HG02798 (cell line): ENCODE measurements around the gene HLA-A.
A peak's percentile ranks its signal among the peaks of the same experiment; 100 is the strongest.

ENCODE experiments used
- ATAC-seq: cut with Tn5 transposase; IDR thresholded peaks from one replicate; pipeline ENCODE4 v1.9.1; 2021; ENCODE audit warnings: mild to moderate bottlenecking; ENCODE audit not compliant: unreplicated experiment, poor library complexity

Gene HLA-A

GRCh38 chr6:29942275-29943052 lies at the start of gene HLA-A:
TSS of gene HLA-A (plus strand) at chr6:29942532. CDS start at chr6:29942554, 22 bp downstream.
- ATAC-seq, result peak; percentile 94

GRCh38 chr6:29892696-29893095 lies 49.6 kb upstream of the HLA-A start:
- no peak for ATAC-seq

- no peak for ATAC-seq
Observed at GRCh38 chr6:29899281-29899680, 43.1 kb upstream of the HLA-A start.

DNA sequence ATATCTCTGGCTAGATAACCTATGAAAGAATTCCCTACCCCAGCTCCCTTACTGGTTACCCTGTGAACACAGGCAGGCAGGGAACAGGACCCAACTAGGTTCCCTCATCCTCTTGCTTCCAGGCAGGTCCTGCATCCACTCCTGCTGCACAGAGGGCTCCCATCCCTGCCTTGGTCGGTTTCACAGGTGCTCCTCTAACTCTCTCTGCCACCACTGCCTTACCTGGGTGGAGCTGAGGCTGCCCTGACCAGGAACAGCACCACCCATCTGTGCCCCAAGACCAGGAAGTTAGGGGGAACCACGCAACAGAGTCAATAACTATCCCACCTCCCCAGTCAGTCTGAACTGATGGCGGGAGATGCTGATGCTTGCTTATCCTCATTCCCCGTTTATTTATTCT lies 37.0 kb upstream of the HLA-A start:
- ATAC-seq, result no peak

DNA sequence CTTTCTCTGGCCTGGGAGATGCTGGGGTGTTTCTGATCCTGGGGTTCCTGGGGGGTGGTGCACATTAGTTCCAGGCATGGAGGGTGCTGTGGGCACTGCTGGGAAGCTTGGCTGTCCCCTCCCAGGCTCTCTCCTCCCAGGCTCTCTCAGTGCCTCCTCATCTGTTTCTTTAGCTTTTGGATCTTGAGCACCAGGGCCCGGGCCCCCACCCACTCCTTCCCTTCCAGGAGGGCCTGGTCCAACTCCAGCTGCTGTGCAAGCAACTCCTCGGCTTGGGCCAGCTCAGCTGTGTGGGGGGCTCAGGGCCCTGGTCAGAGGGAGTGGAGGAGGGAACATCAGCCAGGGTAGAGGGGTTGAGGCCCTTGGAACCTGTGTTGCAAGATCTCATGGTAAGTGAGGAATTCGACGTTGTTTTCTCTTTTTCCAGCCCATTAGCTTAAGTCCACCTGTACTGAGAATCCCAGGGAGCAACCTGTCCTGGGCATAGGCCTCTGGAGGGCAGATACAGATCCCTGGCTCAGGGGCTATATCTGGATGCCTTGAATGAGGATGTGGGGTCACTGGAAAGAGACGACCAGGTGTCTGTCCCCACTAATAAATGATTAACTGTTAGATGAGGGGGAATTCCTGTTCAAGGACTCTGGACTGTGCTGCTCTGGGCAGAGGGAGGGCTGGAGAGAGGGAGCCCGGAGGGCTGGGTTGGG lies 34.5 kb upstream of the HLA-A start:
- no peak for ATAC-seq

- no peak for ATAC-seq
Observed at GRCh38 chr6:29908341-29908662, 34.0 kb upstream of the HLA-A start.

DNA sequence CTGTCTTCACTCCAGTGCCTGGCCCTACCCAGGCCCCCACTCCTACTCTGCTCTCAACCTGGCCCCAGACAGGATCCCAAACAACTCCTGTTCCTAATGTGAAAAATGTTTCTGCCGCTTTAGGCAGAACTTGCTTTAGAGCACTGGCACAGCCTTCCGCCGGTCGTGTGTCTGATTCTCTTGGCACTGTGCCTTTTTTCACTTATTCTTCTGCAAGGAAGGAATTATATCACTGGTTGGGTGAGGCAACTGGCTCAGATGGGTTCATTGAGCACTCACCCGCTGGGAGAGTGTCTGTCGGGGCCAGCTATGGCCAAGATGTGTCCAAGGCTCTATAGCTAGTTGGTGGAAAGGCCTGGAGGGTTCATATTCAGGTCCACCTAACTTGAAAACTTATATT lies 33.6 kb upstream of the HLA-A start:
- ATAC-seq, result no peak

DNA sequence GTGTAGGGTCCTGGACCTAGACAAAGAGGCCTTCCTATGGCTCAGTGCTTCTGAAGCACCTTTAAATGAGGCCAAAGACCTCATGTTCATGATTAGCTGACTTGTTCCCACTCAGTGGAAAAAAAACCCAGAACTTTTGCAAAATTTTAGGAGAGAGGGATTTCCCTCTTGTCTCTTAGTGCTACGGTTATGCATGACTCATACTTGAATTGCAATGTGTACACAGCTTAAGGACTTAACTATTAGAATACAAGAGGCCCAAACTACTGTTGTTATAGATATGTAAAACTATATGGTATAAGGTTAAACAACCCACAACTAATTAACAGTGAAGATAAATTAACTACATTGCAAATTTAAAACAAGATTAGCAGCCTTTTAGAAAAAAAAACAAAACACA lies 32.3 kb upstream of the HLA-A start:
- no peak for ATAC-seq

DNA sequence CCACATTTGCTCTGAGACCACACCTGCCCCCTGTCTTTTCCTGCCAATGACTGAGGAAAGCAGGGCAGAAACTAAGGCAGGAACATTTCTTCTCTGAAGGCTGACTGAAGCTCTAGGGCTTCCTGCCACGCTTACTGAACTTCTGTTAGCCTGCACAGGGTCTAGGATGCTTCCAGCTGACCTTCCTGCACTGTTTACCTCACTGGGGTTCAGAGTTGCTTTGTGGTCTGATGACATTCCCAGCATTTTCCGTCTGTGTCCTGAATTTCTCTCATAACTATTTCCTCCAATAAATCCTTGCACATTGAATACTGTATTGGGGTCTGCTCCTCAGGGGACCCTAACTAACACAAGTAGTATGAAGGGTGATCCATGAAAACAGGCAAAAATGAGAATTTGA lies 29.5 kb upstream of the HLA-A start:
- ATAC-seq, result no peak

DNA sequence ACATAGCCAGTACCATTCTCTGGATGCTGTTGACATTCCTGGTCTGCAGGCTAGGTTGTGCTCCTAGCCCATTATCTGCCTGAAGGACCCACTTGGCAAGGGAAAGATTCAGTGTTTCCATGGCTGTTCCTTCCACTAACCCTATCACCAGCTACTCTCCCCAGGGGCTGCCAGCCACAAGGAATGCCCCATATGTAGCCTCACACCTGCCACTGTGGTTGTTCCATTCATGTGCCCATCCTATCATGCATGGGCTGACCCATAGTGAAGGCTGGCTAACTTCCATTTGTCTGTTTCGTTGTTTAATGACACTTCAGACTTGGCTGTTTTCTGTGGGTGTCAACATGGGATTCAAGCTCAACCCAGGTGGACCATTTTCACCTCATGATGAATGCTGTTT lies 25.6 kb upstream of the HLA-A start:
- no peak for ATAC-seq

DNA sequence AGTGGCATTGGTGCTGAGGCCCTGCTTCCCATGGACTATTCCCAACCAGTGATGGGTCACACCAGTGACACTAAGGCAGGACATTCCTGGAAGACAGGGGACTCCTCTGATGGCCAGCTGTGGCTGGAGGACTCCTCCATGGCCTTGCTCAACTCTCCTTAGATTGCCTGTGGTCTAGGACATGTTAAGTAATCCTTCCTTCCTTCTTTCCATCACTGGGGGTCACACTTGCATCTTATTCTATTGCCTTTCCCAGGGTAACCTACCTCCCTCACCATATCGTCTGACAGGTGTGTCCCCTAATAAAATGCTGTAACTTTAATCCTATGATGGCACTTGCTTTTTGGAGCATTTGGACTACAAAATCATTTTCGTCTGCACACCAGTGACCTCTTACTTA lies 24.5 kb upstream of the HLA-A start:
- no peak for ATAC-seq

DNA sequence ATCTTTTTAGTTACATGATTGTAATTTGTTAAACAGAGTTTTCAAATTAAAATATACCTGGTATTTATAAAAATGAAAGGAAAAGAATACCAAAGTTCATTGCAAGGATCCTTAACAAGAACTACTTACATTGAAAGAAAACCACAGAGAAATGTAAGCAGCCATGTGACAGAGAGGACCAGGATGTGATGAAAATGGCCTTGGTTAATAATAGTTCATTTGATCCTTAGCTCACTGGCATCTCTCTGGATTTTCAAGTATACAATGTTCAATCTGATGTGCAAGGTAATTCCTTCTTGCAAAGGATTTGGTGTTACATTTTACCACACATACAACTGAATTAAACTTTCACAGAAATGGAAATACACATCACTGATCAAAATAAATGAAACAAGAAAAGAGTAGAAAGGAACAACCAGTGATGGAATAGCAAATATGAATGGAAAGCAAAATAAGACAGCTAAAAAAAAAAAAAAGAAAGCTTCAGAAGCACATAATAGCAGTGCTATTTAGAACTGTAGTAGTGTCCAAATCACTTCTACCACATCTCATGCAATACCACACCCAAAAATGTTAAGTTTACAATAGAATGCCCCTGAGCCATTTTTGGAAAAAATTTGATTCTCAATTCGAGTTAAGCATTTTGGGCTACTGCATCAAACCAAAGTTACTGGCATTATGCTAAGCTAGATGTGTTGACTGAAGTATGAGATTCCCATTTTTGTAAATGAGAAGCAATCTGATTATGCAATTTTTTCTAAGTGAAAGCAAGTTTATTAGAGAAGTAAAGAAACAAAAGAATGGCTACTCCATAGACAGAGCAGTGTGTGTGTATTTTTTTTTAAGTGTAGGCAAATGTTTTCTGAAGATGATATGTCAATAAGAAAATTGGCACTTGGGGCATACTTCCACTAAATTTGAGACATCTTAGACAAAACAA lies 22.6 kb upstream of the HLA-A start:
- ATAC-seq, result no peak

GRCh38 chr6:29924287-29924686 lies 18.0 kb upstream of the HLA-A start:
- ATAC-seq, result no peak

- no peak for ATAC-seq
Observed at GRCh38 chr6:29924731-29925130, 17.6 kb upstream of the HLA-A start.

DNA sequence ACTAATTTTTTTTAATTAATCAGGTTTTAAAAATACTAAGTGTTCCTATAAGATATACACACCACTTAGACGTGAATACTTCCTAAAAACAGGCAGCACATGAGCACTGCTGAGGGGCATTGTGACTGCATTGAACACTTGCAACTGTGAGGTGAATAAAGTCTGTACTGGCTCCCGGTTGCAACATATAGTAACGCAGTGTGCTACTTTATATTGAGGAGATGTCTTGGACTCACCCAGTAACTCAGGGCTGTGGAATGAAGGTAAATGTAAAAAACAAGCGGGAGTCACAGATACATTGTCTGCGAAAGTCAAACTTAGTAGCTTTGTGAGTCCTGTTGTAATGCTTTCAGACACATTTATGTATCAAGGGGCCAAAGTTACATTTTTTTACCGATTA lies 17.0 kb upstream of the HLA-A start:
- ATAC-seq, result no peak

DNA sequence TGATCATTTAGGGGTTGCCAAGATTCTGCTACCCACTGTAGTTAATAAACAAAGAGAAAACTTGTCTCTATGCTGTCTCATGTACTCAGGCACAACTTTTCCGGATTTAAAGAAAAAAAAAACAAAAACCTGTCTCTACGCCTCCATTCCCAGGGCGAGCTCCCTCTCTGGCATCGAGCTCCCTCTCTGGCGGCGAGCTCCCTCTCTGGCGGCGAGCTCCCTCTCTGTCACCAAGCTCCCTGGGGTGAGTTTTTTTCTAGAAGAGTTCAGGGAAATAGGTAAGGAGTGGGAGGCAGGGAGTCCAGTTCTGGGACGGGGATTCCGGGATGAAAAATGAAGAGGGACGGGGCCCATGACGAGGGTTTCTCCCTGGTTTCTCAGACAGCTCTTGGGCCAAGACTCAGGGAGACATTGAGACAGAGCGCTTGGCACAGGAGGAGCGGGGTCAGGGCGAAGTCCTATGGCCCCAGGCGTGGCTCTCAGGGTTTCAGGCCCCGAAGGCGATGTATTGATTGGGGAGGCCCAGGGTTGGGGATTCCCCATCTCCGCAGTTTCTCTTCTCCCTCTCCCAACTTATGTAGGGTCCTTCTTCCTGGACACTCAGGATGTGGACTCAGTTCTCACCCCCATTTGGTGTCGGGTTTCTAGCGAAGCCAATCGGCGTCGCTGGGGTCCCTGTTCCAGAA lies 16.5 kb upstream of the HLA-A start:
- no peak for ATAC-seq

GRCh38 chr6:29926413-29927274 lies 15.7 kb upstream of the HLA-A start:
- ATAC-seq, result peak; percentile 82

DNA sequence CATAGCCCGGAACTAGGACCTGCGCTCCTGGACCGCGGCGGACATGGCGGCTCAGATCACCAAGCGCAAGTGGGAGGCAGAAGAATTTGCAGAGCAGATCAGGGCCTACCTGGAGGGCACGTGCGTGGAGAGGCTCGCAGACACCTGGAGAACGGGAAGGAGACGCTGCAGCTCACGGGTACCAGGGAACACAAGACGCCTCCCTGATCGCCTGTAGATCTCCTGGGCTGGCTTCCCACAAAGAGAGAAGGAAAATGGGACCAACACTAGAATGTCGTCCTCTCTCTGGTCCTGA lies 15.1 kb upstream of the HLA-A start:
- no peak for ATAC-seq

- no peak for ATAC-seq
Observed at GRCh38 chr6:29927841-29928388, 14.4 kb upstream of the HLA-A start.
